GM19467 (cell line): Measurements from ENCODE around the gene KANSL1L.
A peak's percentile ranks its signal among the peaks of the same experiment; 100 is the strongest.

ENCODE experiments used
- ATAC-seq: cut with Tn5 transposase; IDR thresholded peaks from one replicate; pipeline ENCODE4 v1.9.1; 2021; ENCODE audit warnings: mild to moderate bottlenecking, moderate library complexity; ENCODE audit not compliant: unreplicated experiment

Gene KANSL1L

GRCh38 chr2:210000464-210001324, 170.5 kb downstream of the KANSL1L start:
- no peak for ATAC-seq

- no peak for ATAC-seq
These were observed 172.6 kb downstream of the KANSL1L start for GRCh38 chr2:209998596-209998995.

DNA sequence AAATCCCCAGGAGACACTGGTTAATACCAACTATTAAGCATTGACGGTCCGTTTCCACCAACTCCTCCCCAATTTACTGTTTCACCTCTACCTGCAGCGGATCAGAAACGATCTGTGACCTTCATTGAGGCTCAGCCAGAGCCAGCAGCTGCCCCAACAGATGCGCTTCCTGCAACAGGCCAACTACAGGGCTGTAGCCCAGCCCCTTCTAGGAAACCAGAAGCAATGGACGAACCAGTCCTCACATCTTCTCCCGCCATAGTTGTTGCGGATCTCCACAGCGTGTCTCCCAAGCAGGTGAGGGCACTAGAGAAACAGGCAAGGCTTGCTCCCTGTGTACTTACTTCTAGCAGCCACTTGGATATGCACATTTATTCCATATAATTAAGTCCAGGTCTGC, 177.2 kb downstream of the KANSL1L start:
- no peak for ATAC-seq

- ATAC-seq: no peak
These were observed 180.4 kb downstream of the KANSL1L start for GRCh38 chr2:209990838-209991237.

DNA sequence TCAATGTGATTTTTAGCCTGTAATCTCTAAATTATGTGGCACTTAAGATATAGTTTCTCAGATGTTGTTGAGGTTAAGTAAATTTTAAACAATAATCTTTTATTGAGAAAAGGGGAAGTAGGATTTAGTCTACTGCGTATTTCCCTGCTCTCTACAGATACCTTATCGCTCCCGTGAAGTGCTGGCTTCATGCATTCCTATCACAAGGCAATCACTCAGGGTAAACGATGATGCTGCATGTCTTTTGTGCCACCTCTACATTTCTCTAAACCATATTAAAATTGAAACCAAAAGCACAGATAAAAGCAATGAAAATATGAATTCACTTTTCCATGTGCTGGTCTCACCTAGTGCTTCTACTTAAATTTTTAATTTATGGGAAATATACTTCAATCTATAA, 183.2 kb downstream of the KANSL1L start:
- ATAC-seq: peak; percentile 48

DNA sequence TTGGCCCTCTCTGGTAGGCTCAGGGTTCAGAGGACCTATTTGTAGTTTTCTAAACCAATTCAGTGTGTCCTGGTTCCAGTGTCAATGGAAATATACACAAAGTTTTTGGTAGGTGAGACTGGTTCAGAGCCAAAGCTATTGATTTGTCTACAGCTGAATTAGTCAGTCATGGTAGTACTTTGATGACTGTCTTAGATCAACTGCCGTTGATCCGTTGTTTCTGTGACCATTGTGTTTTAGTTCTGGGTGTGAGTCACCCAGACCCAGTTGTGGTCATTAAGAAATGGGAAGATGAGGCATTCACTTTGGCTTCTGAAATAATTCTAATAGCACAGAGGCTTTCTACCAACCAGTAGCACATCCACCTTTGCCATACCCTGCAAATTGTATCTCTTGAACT, 184.8 kb downstream of the KANSL1L start:
- ATAC-seq: no peak

DNA sequence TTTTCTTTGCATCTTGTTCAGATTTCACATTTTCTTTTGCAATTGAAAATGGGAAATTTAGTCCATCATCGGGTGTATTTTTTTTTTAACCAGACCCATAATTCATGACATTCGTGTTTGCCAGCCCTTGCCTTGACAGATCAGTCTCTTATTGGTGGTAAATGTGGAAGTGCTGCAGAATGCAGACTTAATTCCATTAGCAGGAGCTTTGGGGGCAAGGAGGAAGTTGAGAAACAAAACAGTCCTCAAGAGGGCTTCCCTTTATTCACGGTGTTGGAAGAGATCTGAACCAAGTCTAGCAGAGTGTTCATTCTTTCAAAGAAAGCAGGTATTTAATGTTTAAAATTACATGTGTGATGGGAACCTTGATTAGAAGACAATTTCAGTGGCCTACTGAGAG, 185.3 kb downstream of the KANSL1L start:
- no peak for ATAC-seq

DNA sequence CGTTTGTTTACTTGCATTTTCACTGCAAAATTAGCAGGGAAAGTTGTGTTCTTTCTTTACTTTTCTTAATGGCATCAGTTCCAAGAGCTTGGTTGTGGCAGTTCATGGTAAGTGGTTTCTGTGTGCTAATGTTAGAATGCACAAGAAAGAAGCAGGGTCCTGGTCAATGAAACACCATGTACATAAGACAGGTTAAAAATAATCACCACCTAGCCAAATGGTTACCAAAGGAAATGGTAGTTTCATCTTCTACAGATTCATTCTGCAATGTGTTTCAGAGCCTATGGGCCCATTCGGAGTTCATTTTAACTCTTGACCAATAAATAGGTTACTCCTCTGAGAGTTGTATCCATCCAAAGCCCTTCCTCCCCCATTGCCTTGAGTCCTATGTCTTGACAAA, 186.9 kb downstream of the KANSL1L start:
- ATAC-seq: no peak

DNA sequence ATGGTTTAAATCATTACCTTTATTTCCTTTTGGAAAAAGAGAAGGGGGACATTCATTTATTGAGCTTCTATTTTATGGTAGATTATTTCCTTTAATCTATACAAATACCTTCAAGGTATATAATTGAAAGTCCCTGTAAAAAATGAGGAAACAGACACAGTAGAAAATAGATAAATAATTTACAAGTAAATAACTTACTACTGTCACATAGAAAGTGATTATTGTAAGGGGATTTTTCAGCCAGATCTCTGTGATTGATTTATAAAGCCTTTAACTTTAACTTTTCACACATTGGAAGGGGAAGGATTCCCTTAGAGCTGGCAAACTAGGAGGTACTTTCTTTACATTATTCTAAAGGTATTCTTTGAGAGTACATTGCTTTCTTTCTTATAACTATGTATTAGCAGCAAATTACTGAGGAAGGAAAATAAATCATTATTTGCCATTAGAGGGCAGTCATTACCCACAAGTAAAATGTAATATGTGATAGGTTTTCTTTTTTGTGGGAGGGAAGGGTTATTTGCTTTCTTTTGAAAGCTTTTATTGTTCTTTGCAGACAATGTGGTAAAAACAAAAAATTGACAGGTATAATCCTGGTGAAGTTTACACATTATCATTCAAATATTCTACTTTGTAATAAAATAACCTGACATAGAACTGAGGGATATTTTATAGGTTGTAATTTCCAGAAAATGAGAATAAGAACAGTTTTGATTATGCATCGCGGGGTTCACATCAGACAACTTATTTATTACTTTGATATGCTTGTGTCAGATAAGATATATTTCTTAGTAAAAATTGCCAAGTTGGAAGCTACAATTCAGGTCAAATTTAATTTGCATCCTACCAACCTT, 193.6 kb downstream of the KANSL1L start:
- peak; percentile 52 for ATAC-seq

- ATAC-seq: peak; percentile 79
These were observed 194.4 kb downstream of the KANSL1L start for GRCh38 chr2:209976698-209977385.

DNA sequence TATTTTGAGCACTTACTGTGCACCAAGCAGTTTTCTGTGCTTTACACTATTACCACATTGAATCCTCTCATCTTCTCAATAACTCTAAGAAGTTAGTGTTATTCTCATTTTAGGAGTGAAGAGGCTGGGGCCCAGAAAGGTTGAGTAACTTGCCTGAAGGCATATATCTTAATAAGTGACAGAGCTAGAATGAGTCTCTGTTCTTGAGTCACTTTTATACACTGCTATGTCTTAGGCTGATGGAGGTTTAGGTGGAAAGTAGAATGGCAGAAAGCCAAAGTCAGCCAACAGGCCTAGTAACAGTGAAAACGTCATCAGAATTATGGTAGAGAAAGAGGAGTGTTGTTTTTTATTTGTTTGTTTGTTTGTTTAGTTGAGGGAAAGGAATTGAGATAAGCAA, 196.6 kb downstream of the KANSL1L start:
- no peak for ATAC-seq

- no peak for ATAC-seq
These were observed 197.9 kb downstream of the KANSL1L start for GRCh38 chr2:209973328-209973727.
